HG02642 (cell line): ENCODE measurements around the gene GIGYF1.

ENCODE experiments used
- ATAC-seq: cut with Tn5 transposase; IDR thresholded peaks from one replicate; pipeline ENCODE4 v1.9.1; 2021; ENCODE audit warnings: mild to moderate bottlenecking; ENCODE audit not compliant: unreplicated experiment, poor library complexity

Gene GIGYF1

DNA sequence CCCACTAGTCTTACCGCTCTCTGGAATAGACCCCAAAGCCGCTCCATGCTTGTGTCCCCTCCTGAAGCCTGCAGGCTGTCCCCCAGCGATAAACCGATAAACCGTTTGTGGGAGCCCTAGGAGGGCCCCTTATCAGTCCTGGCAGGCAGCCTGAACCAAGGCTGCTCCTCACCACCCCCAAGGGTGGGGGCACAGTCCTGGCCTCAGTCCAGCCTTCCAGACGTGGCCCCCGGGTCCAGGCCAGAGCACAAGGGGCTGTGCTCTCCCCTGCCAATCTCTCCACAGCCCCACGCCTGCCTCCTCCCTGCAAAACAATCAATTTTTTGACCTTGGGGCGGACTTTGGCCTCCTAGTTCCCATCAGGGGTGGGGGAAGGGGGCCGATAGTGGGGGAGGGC lies 52.6 kb downstream of the GIGYF1 start, which contains the start of gene TFR2:
Gene TFR2, minus strand, starts transcription at position 90 of the 397 bp plus-strand sequence. Its CDS starts 43 bp downstream, at position 47.
- no peak for ATAC-seq

DNA sequence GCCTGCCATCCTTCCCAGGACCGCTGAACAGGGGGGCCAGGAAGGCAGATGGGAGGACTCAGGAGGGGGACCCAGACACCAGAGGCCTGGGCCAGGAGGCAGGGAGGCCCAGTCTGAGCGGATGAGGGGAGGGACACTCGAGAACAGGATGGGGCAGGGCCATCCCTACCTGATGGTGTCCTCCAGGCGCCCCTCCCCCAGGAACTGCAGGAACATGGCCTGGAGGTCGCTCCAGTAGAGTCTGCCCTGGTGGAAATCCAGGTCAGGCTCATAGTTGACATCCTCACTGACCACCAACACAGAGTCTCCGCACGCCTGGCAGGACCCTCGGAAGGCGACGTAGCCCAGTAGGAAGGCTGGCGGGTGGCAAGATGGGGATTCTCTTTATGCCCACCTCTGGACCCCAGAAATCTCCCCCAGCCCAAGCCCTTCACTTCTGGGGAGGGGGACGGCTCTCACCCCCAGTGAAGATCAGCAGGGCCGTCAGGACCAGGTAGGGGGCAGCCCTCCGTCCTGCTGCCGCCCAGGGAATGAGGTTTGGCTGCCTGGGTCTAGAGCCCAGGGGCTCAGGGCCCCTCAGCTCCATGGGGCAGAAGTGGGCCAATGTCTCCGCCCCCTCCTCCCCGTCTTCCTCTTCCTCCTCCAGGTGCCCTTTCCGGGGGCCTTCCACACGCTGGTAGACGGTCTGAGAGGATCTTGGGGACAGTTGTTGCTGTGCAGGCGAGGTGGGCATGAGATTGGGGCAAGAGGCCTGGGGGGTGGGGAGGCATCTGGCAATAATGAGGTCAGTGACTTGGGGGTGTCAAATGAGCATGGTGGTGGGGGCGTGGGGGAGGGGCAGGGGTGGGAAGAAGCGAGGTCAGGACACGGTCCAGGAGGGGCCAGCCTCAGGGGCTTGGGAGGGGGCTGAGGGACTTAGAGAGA lies 53.3 kb downstream of the GIGYF1 start:
- ATAC-seq, result no peak

DNA sequence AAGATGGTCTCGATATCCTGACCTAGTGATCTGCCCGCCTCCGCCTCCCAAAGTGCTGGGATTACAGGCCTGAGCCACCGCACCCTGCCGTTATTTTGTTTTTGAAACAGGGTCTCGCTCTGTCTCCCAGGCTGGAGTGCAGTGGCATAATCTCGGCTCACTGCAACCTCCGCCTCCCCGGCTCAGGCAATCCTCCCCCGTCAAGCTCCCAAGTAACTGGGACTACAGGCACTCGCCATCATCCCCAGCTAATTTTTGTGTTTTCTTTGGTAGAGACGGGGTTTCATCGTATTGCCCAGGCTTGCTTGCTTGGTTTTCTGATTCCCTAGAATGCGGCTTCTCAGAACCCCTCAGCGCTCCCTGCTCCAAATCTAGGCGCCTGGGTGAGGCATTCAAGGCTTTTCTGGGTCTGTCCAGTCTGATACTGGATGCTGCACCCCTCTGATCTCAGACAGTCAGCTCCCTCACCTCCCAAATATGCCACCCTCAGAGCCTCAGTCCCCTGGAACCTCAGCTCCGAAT lies 54.0 kb downstream of the GIGYF1 start:
- no peak for ATAC-seq

DNA sequence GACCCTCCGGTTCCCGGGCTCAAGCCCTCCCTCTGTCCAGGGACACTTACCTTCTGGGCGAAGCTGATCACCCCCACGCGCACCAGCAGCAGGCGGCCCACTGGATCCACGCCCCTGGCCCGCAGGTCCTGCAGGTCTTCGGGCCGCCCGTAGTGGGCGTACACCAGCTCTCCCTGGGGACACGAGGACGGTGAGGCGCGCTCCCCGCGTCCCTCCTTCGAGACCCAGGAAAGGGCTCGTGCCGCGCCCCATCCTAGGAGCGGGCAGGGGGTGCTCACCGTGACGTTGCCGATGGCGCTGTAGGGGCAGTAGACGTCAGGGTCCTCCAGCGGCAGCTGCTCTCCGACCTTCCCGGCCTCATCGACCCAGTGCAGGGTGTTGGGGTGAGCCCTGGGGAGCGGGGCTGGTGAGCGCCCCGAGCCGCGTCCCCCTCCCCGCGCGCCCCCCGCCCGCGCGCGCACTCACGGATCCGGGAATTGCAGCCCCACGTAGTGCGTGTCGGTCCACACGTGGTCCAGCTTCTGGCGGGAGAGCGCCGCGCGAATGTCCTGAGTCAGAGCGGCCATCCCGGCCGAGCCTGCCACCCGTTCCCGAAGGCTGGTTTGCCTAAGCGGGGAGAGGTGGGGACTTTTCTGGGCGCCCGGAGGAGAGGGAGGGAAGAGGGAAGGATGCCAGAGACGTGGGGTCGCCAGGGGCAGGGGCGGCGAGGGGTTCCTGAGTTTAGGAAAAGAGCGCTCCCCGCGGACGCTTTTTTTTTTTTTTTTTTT lies 60.9 kb downstream of the GIGYF1 start:
- ATAC-seq, result peak; percentile 55

DNA sequence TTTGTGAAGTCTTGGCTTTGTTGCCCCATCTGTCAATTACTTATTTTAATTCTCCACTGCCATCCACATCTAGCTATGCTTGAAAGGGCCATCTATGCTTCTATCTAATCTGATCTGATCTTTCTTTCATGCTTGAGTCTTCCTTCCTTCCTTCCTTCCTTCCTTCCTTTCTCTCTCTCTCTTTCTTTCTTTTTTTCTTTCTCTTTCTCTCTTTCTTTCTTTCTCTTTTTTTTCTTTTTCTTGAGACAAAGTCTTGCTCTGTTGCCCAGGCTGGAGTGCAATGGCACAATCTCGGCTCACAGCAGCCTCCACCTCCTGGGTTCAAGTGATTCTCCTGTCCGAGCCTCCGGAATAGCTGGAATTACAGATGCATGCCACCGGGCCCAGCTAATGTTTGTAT lies 64.0 kb downstream of the GIGYF1 start:
- no peak for ATAC-seq
